BJ (cell line): ENCODE results near the gene VCL. TPM values are rescaled to one million over a fixed set of nuclear protein-coding genes. Genes with fewer than 3 reads are reported as not detected.
A peak's percentile ranks its signal among the peaks of the same experiment; 100 is the strongest.
"Not testable (repeated sequence)": the region's sequence is repeated elsewhere in the genome, so short reads cannot be mapped to it uniquely, and the experiment has no call there.

Experiments
- CTCF ChIA-PET: fragments of 350-600 bp; formaldehyde crosslinking; extraction: SDS; loops from one replicate; lab custom pipeline; 2021; ENCODE audit warnings: antibody characterized with exemption, inconsistent platforms; lab: Yijun Ruan, JAX
- POLR2A ChIA-PET: fragments of 300-600 bp; sonication (Branson Sonifier 250); formaldehyde crosslinking; extraction: SDS; loops from one replicate; lab custom pipeline; 2021; ENCODE audit warnings: antibody characterized with exemption; lab: Charles Lee
- DNase-seq: peaks from one replicate; pipeline ENCODE4 v3.0.0-alpha.2; 2011; ENCODE audit warnings: low read depth
- H3K27me3 ChIP-seq: 2 replicates; pipeline ENCODE4 v1.6.0; 2011; ENCODE audit warnings: low read length; ENCODE audit not compliant: control insufficient read depth, insufficient read depth
- H3K36me3 ChIP-seq: 2 replicates; pipeline ENCODE4 v1.5.1; 2011; ENCODE audit warnings: low read length; ENCODE audit not compliant: control insufficient read depth, insufficient read depth
- H3K4me3 ChIP-seq: 2 replicates; pipeline ENCODE4 v1.5.1; 2011; ENCODE audit warnings: low read depth, mild to moderate bottlenecking, control low read depth, low read length
- polyA plus RNA-seq: library from polyadenylated mRNA; depleted of rRNA; stranded (reverse); fragments of >200 nt; gene quantifications from 2 replicates; pipeline ENCODE4 v1.2.3, GENCODE V29; 2011
- TF ChIP-seq, protein P1 (sequence below): IDR thresholded peaks from 2 replicates; pipeline ENCODE4 v1.5.1; 2011; ENCODE audit warnings: low read depth, mild to moderate bottlenecking, control low read depth, inconsistent platforms, low read length, moderate library complexity; ENCODE audit not compliant: insufficient read depth

Gene VCL
- polyA plus RNA-seq, 1 experiment, result 255 TPM

GRCh38 chr10:74025380-74025978 lies 27.6 kb downstream of the VCL start:
- DNase-seq, result no peak
- CTCF ChIA-PET, result interaction anchor here (2.1 kb wide), 1 partner anchor 10 kb away, joined by 9 read pairs; no protein-coding TSS in a partner anchor
- TF ChIP-seq, protein P1, sequence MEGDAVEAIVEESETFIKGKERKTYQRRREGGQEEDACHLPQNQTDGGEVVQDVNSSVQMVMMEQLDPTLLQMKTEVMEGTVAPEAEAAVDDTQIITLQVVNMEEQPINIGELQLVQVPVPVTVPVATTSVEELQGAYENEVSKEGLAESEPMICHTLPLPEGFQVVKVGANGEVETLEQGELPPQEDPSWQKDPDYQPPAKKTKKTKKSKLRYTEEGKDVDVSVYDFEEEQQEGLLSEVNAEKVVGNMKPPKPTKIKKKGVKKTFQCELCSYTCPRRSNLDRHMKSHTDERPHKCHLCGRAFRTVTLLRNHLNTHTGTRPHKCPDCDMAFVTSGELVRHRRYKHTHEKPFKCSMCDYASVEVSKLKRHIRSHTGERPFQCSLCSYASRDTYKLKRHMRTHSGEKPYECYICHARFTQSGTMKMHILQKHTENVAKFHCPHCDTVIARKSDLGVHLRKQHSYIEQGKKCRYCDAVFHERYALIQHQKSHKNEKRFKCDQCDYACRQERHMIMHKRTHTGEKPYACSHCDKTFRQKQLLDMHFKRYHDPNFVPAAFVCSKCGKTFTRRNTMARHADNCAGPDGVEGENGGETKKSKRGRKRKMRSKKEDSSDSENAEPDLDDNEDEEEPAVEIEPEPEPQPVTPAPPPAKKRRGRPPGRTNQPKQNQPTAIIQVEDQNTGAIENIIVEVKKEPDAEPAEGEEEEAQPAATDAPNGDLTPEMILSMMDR, result no peak
- Histone ChIP-seq H3K4me3 (no peak overlapping the region), H3K36me3 (no peaks in the 10 kb centered on the region), H3K27me3 (no peaks in the 10 kb centered on the region)
- POLR2A ChIA-PET, result interaction anchor here (0.7 kb wide), 1 partner anchor 56 kb away, joined by 3 read pairs; no protein-coding TSS in a partner anchor

- DNase-seq, result no peak
- H3K27me3 ChIP-seq, result no peaks in the 10 kb centered on the region
- CTCF ChIA-PET, result interaction anchor here (0.8 to 1.1 kb wide), 2 partner anchors 12 to 27 kb away, joined by 3 read pairs; no protein-coding TSS in a partner anchor
- H3K4me3 ChIP-seq, result no peak overlapping the region
- POLR2A ChIA-PET, result interaction anchor here (0.7 kb wide), 1 partner anchor 55 kb away, joined by 3 read pairs; no protein-coding TSS in a partner anchor
- TF ChIP-seq, protein P1, result 0 out of 2 replicates have a peak, but pooled peaks have one; percentile 9
- no peaks in the 10 kb centered on the region for H3K36me3 ChIP-seq
Measured at GRCh38 chr10:74026428-74027015, 28.6 kb downstream of the VCL start.

DNA sequence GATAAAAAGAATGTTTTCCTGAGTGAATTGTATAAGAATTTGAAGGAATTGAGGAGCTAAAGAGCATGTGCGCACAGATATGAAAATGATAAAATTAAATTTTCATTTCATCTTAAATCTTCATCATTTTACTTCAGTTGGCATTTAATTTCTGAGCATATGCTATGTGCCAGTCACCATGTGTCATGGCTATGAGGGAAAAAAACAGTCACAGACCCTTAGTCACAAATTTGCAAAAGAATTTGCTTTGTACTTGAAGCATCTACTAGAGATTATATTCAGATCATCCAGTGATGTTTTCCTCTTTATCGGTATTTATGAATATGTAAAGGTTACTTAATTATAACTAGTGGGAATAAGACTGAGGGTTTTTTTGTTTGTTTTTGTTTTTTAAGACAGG lies 29.8 kb downstream of the VCL start:
- no peak overlapping the region for H3K4me3 ChIP-seq
- ChIA-PET CTCF (interaction anchor here (1.2 kb wide), 1 partner anchor 49 kb away, joined by 3 read pairs; no protein-coding TSS in a partner anchor), POLR2A (interaction anchor here (0.6 kb wide), 1 partner anchor 54 kb away, joined by 5 read pairs; no protein-coding TSS in a partner anchor)
- H3K27me3 ChIP-seq, result no peaks in the 10 kb centered on the region
- TF ChIP-seq, protein P1, result no peak
- no peaks in the 10 kb centered on the region for H3K36me3 ChIP-seq
- DNase-seq, result no peak

- ChIA-PET POLR2A (interaction anchor here (0.5 kb wide), 1 partner anchor 129 kb away, joined by 7 read pairs; no protein-coding TSS in a partner anchor), CTCF (interaction anchor here (0.6 to 1.1 kb wide), 2 partner anchors 26 to 144 kb away, joined by 3 read pairs; no protein-coding TSS in a partner anchor)
- Histone ChIP-seq H3K36me3 (no peaks in the 10 kb centered on the region), H3K4me3 (no peak overlapping the region), H3K27me3 (no peaks in the 10 kb centered on the region)
- TF ChIP-seq, protein P1, result no peak
- DNase-seq, result no peak
Measured at GRCh38 chr10:74029943-74030342, 32.0 kb downstream of the VCL start.

GRCh38 chr10:74032208-74032607 lies 34.3 kb downstream of the VCL start:
- POLR2A ChIA-PET, result interaction anchor here (0.6 kb wide), 1 partner anchor 106 kb away, joined by 6 read pairs; no protein-coding TSS in a partner anchor
- not testable (repeated sequence) for H3K4me3 ChIP-seq, H3K36me3 ChIP-seq, H3K27me3 ChIP-seq, DNase-seq
- CTCF ChIA-PET, result interaction anchor here (1.2 kb wide), 1 partner anchor 32 kb away, joined by 3 read pairs; no protein-coding TSS in a partner anchor
